Stimulated activated naive CD4-positive, alpha-beta T cell treated with Interleukin-2 at 50 U/mL for 16 hours (primary cell): ENCODE data around the gene RAD51B.

Experiments used
- DNase-seq: peaks from one replicate; lab custom pipeline; 2025; lab: John Stamatoyannopoulos, UW

RAD51B gene

DNA sequence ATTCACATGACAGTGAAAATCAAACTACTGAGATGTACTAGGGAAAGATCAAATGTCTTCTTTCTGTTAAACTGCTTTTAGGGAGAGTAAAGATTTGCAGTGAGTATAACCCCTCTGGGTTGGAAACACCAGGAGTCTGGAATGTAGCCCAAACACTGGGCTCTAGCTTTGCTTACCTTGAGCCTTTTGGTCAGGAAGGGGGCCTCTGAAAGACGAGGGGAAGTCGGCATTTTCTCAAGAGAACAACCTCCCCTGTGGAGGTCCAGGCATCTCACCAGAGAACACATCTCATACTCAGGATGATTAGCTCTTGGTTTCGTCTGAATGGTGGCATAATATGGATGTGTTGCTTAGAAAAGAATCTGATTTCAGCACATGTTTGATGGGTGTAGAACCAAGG is 804.2 kb downstream of the RAD51B start:
- DNase-seq: no peak

DNA sequence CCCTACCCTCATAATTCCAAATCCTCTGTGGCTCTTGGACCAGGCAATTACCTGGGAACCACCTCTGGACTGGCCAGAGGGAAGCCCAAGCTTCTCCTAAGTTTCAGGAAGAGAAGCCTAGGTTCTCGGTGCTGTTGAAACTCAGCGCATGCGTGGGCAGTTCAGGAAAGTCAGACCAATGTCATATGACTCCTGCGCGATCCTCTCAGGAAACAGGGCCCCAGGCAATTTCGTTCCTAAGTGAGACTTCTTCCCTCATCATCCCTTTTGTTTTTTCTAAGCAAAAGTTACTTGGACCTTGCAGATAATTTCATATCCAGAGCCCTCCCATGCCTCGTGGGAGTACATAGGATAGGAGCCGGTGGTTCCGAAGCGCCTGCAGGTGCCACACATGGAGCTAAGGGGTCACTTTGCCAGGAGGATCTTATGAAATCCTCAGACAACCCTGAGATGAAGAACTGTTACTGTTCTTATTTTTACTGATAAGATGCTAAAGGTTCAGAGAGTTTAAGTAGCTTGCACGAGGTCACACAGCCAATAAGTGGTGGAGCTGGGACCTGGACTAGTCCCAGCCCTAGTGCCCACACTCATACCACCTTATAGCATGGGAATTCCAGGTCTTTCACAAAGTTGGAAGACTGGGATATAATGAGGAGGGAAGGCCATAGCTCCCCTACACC is 805.1 kb downstream of the RAD51B start:
- no peak for DNase-seq

DNA sequence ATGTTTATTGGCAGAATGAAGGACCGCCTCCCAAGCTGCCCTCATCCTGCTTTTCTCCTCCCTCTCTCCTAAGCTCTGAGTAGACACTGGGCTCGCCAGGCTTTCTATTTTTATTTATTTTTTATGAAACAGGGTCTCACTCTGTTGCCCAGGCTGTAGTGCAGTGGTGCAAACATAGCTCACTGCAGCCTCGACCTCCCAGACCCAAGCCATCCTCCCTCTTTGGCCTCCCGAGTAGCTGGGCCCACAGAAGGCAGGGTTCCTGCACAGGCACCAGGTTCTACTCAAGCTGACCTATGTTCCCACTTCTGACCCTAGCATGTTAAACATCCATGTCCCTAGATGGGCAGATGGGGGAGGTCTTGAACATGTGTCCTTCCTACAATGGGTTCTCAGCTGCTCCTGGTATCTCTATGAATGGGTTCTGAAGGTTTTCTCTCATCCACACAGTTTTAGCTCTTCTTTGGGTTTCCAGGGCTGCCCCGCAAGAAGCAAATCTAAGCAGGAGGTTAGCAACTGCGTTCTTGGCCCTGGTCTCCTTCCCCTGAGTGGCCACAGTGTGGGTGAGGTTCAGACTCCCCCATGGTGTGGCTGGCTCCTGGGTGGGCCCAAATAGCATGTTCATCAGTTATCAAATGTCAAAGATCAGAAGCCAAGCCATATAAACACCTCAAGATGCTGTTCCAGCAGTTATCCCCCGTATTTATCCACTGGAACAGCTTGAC is 805.9 kb downstream of the RAD51B start:
- no peak for DNase-seq

- DNase-seq: no peak
Observed at GRCh38 chr14:68626386-68626785, 806.8 kb downstream of the RAD51B start.

- DNase-seq: no peak
Observed at GRCh38 chr14:68627050-68627867, 807.7 kb downstream of the RAD51B start.

- DNase-seq: peak; percentile 27
Observed at GRCh38 chr14:68627868-68628604, 808.5 kb downstream of the RAD51B start.

- DNase-seq: no peak
Observed at GRCh38 chr14:68628605-68629310, 809.2 kb downstream of the RAD51B start.

DNA sequence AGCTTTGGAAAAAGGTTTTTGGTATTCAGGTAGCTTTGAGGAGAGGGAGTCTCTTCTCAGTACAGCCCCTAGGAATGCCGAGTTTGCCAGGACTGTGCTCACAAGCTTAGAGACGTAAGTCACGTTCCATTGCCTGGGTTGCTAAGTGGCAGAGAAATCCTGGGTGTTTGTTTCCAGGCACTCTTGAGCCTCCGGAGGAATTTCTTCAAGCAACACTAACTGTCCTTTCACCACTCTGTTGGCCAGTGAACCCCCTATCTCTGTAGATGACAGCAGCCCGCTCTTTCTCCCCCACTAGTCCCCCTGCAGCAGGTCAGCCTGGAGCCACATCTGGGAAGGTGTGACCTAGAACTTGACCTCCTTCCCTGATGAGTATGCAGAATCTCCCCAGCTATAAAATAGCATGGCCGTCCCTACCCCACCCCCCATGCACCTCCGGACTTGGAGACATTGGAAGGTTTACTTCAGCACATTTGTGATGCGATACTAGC is 810.5 kb downstream of the RAD51B start:
- no peak for DNase-seq

DNA sequence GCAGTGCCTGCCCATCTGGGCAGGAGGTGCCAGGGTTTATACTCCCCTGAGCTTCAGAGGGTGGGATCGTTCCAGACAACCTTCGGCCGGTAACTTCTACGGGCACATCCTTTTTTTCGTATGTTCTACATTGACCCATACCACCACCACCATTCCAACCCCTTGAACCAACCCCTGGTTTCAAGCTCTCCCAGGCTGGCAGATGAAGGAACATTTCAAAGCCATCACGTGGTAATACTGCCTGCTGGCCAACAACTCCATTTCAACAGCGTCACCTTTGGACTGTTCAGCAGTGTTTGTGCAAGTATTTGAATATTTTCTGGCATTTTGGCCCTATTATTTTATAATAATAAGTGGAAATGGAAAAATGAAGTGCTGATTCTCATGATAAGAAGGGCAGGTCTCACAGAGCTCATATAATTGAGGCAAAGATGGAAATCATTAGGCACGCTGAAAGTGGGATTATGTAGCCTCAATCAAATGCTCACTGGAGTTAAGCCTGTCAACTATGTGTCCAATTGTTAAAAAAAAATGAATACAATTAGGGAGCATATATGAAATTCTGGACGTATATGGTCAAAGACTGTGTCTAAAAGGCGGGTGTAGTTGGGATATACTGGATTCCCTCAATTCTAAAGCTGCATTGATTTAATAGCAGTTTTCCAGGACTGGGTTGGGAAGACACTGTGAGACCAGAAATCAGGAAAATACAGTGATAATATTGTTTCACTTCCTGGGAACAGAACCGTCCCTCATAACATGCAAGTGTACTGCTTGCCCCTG is 811.2 kb downstream of the RAD51B start:
- no peak for DNase-seq

DNA sequence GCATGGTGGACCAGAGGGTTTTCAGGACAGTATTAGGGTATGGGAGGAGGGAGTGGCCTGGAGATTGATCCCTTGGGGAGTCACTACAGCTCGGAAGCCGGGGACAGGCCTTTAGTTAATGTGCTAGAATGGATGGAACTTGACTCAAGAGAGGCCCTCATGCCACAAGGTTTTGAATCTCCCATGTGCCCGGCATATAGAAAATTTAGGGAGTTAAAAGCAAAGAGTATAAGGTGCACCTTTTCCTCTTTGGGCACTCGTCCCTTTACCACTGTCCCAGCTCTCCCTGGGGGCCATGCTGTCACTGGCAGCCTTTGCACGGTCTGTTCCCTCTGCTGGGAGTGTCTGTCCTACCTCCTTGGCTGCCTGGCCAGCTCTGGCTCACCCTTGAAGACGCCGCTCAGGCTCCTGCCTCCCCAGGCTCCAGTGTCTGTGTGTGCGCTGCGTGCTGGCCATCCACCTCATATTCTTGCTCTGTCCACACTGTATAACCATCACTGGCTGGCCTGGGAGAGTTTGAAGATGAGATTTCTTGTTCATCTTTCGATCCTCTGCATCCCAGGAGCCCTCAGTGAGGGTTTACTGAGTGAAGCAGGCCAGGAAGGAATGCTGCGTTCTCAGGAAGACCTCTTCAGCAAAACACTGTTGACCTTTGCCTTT is 811.9 kb downstream of the RAD51B start:
- no peak for DNase-seq

GRCh38 chr14:68632054-68632895 is 812.7 kb downstream of the RAD51B start:
- DNase-seq: no peak

DNA sequence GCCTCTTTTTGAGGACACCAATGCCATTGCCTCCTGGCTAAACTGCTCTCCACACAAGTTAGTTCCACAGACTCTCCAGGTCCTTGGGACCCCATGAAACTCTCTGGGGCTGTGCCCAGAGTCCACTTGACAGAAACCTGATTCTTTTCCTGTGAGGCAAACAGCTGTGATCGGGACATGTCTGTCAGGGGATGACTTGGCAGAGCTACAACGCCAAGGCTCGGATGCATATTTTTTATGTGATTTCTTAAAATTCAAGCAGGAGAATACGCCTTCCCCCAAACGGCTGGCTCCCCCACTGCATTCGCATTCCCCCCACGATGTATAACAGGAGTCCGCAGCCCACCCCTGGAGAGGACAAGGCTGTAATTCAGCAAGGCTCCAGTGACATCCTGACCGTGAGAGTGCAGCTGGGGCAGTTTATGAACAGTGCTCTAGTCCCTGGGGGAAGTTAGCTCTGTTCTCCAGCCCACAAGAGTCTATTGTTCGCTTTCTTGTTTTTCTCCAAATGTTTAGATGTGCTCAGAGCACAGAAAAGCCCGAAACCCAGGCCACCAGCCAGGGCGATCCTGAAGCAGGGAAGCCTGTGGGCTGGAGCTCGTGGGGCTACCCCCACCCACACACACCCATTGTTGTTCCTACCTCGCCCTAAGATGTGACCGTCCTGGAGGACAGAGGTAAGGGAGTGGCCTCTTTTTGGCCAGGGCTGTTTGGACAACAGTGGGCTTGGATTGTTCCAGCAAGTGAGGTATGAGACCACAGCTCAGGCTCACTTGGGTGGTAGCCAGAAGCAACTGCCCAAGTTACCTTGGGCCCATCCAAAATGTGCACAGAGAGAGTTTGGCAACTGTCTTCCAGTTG is 813.8 kb downstream of the RAD51B start:
- no peak for DNase-seq

DNA sequence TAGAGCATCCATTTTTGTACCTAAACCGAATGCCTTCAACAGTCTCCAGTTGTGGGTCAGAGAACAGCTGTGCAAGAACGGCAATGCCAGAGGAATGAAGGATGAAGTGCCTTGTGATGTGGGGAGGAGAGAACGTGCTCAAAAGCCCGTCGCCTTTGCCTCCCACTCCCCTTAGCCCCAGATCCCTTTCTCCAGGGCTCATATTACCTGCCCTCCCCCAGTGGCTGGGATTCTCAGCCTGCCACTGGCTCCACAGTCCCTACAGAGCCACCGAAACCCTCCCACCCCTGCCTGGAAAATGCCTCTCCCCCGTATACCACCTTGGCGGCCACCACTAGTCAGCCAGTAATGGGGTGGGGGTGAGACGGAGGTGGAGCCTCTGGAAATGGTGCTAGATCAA is 814.8 kb downstream of the RAD51B start:
- no peak for DNase-seq

DNA sequence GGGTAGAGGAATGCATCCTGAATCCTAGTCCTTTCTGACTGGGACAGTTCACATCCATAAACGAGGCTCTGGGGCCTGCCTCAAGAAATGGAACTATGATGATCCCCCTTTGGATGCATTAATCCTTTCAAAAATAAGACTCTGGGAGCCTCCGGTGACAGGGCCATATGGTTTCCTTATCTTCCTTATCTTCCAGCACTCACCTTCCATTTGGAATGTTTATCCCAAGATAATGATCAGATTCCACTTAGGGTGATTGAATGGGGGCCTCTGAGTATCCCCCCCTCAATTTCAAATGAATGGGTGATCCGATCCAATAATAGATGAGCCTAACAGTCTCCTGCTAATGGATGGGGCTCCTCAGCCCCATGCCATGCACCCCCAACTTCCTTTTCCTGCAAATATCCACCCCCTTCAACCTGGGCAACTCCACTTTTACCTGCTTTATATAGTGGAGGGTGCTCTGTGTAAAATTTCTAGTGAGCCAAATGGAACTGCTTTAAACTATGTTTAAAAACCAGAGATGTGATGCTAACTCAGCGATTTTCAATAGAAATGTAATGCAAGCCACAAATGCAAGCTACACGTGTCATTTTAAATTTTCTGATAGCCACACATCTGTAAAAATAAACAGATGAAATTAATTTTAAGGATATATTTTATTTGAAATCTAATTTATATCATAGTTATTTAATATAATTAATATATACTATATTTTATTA is 815.5 kb downstream of the RAD51B start:
- DNase-seq: no peak

DNA sequence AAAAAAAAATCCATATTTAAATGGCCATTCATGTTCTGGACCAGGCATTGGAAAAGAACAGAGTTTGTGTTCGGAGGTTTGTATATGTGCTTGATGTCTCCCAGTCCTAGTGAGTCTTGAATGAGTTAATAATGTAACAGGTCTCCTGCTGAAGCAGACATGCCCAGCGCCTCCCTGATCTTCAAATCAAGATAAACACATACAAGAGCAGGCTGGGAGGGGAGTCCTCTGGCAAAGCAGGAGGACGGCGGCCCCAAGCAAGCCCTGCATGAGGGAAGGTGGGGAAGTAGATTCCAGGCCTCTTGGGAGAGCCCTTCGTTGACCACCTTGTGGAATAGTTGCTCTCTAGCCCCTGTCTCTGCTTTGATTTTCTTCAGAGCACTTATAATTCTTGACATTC is 817.0 kb downstream of the RAD51B start:
- DNase-seq: no peak

DNA sequence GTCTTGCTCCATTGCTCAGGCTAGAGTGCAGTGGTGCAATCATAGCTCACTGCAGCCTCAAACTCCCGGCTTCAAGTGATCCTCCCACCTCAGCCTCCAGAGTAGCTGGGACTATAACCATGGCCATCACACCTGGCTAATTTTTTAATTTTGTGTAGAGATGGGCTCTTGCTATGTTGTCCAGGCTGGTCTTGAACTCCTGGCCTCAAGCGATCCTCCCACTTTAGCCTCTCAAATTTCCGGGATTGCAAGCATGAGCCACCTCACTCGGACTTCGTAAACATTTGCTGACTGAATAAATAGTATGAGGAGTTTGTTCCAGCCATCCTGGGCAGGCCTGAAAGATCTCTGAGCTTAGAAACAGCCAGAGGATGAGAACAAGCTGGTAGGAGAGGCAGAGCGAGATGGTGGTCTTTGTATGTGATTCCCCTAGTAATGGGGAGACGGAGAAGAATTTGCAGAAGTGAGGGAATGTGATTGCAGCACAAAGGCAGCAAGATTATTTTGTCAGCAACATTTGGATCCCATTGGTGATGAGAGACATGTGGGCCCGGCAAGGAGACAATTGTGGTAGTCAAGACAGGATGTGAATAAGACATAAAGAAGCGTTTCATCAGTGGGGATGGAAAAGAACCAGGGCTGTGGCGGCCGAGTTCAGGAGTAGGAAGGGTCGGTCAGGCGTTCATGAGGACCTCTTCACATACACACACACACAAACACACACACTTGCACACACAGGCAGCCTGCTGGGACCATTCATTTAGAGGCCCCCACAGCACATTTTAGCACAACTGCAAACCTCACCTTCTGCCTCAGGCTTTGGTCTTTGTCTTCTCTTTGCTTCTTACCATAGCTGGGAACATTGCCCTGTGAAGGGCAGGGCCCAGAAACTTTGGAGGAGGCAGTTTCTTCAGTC is 817.8 kb downstream of the RAD51B start:
- no peak for DNase-seq
